LNCaP clone FGC (cell line): ENCODE data around the gene NAB2.

Experiments used
- DNase-seq: peaks from one replicate; pipeline ENCODE4 v3.0.0-alpha.2; 2011; ENCODE audit warnings: low read depth
- H3K4me3 ChIP-seq: 2 replicates; pipeline ENCODE4 v1.5.1; 2011; ENCODE audit warnings: mild to moderate bottlenecking, low read depth, low read length, control low read depth
- TF ChIP-seq, protein P1 (sequence below): IDR thresholded peaks from 2 replicates; pipeline ENCODE4 v1.5.1; 2012; ENCODE audit warnings: mild to moderate bottlenecking; ENCODE audit not compliant: control insufficient read depth, insufficient read depth; ENCODE audit errors: extremely low read depth

The NAB2 gene

DNA sequence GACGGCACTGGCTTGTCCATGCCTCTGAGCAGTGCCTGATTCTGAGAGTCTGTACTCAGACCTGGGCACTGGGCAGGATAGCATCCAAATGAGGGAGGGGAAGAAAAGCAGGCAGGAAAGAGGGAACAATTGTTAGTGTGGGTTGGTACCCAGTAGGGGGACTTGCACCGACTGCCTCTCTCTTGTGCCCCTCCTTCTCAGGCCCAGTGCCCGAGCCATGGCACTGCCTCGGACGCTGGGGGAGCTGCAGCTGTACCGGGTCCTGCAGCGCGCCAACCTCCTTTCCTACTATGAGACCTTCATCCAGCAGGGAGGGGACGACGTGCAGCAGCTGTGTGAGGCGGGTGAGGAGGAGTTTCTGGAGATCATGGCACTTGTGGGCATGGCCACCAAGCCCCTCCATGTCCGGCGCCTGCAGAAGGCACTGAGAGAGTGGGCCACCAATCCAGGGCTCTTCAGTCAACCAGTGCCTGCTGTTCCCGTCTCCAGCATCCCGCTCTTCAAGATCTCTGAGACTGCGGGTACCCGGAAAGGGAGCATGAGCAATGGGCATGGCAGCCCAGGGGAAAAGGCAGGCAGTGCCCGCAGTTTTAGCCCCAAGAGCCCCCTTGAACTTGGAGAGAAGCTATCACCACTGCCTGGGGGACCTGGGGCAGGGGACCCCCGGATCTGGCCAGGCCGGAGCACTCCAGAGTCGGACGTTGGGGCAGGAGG, 2.2 kb downstream of the NAB2 start:
- H3K4me3 ChIP-seq: no peak overlapping the region
- no peak for DNase-seq
- TF ChIP-seq, protein P1, sequence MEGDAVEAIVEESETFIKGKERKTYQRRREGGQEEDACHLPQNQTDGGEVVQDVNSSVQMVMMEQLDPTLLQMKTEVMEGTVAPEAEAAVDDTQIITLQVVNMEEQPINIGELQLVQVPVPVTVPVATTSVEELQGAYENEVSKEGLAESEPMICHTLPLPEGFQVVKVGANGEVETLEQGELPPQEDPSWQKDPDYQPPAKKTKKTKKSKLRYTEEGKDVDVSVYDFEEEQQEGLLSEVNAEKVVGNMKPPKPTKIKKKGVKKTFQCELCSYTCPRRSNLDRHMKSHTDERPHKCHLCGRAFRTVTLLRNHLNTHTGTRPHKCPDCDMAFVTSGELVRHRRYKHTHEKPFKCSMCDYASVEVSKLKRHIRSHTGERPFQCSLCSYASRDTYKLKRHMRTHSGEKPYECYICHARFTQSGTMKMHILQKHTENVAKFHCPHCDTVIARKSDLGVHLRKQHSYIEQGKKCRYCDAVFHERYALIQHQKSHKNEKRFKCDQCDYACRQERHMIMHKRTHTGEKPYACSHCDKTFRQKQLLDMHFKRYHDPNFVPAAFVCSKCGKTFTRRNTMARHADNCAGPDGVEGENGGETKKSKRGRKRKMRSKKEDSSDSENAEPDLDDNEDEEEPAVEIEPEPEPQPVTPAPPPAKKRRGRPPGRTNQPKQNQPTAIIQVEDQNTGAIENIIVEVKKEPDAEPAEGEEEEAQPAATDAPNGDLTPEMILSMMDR: no peak

DNA sequence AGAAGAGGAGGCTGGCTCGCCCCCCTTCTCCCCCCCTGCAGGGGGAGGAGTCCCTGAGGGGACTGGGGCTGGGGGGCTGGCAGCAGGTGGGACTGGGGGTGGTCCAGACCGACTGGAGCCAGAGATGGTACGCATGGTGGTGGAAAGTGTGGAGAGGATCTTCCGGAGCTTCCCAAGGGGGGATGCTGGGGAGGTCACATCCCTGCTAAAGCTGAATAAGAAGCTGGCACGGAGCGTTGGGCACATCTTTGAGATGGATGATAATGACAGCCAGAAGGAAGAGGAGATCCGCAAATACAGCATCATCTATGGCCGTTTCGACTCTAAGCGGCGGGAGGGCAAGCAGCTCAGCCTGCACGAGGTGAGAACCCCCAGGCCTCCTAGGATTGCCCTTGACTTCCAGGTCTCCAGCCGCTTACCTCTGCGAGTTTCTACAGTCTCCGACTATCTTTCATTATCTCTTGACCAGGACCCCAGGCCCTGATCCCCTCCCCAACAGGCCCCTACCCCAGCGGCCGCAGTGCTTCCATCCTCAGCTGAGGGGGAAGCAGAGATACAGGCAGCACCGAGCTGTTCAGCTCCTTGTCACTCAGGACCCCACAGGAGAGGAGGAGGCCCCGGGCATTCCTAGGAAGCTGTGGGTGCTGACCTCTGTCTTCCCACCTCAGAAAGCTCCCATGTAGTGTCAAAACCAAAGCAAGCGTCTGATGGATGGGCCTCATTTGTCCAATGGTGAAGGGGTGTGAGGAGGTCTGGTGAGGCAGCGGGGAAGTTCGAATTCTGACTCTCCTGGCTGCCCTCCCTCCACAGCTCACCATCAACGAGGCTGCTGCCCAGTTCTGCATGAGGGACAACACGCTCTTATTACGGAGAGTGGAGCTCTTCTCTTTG, 3.0 kb downstream of the NAB2 start:
- no peak overlapping the region for H3K4me3 ChIP-seq
- TF ChIP-seq, protein P1: no peak
- no peak for DNase-seq

DNA sequence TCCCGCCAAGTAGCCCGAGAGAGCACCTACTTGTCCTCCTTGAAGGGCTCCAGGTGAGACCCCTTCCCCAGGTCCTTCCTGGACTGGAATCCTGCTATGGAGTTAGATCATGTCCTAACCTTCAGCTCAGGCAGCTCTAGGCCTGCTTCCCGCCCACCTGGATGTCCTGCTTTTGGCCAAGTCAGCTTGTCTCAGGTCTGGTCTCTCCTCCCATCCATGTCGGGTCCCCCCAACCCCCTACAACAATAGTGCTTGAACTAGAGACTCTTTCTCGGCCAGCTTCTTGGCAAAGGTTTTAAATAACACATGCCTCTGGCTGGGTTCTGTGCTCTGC, 3.6 kb downstream of the NAB2 start:
- no peak for DNase-seq
- TF ChIP-seq, protein P1: no peak
- H3K4me3 ChIP-seq: no peak overlapping the region

DNA sequence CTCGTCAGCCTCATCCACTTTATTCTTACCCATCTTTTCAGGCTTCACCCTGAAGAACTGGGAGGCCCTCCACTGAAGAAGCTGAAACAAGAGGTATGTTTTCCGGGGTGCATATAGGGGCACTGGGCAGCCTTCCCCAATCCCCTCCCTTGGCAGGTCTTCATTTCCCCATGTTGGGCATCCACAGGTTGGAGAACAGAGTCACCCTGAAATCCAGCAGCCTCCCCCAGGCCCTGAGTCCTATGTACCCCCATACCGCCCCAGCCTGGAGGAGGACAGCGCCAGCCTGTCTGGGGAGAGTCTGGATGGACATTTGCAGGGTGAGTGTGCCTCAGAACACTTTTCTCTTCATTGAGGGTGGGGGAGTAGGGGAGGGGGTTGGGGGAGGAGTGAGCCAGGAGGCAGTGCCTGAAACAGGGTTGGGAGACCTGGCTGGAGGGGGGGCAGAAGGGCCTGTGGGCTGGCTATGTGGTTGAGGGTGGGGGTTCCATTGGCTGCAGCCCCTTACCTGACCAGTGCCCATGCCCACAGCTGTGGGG, 4.0 kb downstream of the NAB2 start:
- H3K4me3 ChIP-seq: no peak overlapping the region
- no peak for DNase-seq
- TF ChIP-seq, protein P1: no peak

DNA sequence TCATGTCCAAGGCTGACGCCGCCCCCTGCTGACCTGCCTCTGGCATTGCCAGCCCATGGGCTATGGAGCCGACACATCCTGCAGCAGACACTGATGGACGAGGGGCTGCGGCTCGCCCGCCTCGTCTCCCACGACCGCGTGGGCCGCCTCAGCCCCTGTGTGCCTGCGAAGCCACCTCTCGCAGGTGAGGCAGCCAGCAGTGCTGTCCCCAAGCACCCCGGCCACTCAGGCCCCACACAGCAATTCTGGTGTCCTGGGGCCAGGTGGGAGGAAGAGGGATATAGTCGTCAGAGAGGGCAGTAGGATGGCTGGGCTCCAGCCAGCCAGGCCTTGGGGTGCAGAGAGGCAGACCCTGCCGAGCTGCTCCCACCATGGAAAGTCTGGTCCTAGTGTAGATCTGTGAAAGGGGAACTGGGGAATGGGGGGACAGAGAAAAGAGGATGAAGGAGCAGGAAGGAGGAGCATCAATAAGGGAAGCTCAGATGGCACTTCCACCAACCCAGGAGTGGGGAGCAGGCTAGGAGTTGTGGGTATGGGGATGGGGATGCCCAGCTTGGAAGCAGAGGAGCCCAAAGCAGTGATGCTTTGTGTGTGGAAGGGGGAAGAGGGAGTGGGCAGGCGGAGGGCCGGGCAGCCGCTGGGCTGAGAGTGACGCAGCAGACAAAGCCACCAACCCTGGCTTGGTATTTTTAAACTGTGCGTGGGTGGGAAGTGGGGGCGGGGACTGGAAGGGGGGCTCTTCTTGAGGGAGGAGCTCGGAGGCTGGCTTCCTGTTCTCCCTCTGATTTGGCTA, 4.7 kb downstream of the NAB2 start:
- DNase-seq: no peak
- TF ChIP-seq, protein P1: peak; percentile 72
- H3K4me3 ChIP-seq: no peak overlapping the region

DNA sequence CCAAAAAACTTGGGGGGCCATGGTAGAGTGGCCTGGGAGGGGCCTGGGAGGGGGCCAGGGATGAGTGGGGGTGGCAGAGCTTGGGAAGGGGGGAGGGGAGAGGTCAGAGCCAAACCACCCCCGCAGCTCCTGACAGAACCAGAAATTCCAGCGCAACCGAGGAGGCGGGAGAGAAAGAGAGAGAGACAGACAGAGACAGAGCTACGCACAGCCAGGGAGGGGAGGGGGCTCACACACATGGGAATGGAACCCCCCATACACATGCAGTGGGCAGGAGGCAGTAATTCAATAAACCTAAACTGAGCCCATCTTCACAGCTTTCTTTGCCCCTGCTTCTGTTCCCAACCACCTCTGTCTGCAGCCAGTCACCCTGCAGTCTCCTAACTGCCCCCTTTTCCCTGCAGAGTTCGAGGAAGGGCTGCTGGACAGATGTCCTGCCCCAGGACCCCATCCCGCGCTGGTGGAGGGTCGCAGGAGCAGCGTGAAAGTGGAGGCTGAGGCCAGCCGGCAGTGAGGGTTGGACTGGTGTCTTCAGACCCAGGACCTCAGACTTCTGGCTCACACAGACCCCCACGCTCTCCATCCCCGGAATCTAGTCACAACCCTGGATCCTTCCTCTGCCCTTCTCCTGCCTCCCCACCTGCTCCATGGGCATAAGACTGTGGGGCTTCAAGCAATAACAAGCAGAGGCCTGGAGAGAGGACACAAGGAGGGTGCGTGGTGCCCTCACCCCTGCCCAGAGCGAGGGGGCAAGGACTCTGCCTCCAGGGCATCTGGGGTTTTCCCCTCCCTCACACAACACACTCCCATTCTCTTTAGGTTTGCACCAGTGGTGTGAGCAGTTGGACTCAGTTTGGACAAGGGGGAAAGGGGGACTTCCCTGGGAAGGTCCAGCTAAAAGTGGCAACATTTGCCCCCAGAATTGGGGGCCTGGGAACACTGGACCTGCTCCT, 5.6 kb downstream of the NAB2 start:
- no peak for DNase-seq
- TF ChIP-seq, protein P1: no peak
- H3K4me3 ChIP-seq: no peak overlapping the region
